Right lung (tissue), 5 donors: ENCODE results near the gene CSNK1G1. TPM values are rescaled to one million over a fixed set of nuclear protein-coding genes. Genes with fewer than 3 reads are reported as not detected.
"Not testable (repeated sequence)": the region's sequence is repeated elsewhere in the genome, so short reads cannot be mapped to it uniquely, and the experiment has no call there.

Source experiments
- DNase-seq, 2 donors: peaks; one replicate each; pipeline ENCODE4 v3.0.0-alpha.2; 2013
- polyA plus RNA-seq, 5 donors: library from polyadenylated mRNA; unstranded; fragments of 120-200 nt; gene quantifications; one replicate each; pipeline versions ENCODE4 v1.2.1 to v1.2.3, GENCODE V29; 2013; ENCODE audit warnings: inconsistent platforms in 1 of 5, low replicate concordance in 1 of 5; ENCODE audit not compliant: insufficient read length in 5 of 5, insufficient read depth in 1 of 5

The CSNK1G1 gene
- polyA plus RNA-seq, 5 donors = 12.2 to 20.3 (median 18.1) TPM

DNA sequence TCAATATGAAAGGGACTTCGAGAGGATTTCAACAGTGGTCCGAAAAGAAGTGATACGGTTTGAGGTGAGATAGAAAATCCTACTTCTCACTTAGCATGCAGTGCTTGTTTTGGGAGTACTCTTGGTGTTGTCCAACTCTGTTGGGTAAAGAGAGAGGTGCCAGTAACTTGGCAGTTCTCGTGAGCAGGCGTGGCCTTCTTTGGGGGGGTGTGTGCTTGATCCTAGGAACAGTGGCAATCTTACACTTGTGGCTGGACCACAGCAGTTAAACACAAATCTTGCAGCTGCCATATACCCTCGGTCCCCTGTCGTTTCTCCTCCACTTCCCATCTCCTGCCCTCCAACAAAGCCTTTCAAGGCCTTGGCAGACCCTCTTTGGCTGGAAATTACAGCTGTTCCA is 219.6 kb downstream of the CSNK1G1 start:
- DNase-seq = no peak

DNA sequence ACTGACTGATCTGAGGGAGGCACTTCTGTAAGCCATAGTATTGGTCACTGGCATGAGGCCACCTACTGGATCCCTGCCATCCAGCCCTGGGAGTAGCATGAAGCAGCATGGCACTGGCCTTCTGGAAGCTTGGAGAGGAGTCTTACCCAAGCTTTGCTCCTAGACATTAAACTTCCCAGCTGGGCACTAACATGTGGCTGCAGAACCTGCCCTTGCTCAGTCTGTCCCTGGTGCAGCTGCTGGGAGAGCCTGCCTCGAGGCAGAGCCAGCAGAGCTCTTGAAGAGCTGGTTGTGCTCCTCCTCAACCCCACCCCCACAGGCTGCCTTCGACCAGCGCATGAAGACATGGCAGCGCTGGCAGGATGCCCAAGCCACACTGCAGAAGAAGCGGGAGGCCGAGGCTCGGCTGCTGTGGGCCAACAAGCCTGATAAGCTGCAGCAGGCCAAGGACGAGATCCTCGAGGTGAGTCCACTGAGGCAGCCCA is 221.6 kb downstream of the CSNK1G1 start:
- no peak for DNase-seq

DNA sequence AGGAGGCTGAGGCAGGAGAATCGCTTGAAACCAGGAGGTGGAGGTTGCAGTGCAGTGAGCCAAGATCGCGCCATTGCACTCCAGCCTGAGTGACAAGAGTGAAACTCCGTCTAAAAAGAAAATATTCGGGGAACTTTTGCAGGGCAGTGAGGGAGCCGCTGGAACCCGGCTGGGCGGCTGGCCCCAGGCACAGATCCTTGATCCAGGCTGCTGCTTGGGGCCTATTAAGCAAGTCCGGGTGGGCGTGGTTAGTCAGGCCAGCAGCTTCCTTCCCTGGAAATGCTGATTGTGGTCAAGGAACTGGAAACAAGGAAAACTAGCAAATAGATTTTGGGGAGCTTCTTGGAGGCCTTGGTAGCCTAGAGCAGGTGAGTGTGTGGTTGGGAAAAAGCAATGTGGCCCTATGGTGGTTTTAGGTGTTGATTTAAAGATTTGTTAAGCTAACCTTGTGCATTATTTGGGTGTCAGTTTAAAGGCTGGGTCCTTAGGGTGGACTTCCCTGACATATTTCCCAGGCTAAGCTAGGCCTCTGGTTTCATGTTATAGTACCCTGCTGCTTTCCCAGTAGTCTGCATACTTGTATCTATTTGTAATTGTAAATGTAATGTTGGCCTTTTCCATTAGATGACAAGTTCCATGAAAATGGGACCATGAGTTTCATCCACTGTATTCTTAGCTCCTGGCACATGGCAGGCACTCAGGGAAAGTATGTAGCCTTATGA is 222.2 kb downstream of the CSNK1G1 start:
- no peak for DNase-seq

DNA sequence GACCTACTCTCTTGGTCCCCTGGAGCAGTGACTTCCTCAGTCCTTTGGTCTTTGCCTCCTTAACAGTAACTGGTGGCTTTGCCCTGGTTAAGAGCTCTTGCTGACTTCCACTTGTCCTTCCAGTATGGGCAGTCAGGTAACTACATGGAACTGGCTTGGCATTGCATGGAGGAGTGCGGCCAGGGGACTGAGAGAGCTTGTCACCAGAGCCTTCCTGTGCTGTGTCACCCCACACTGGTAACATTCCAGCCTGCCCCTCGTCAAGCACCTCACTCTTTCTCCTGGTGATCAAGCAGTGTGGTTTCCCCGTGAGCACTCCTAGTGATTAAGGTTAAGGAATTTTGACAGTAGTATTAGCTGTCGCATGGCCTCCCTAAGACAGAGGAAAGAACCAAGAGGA is 223.8 kb downstream of the CSNK1G1 start:
- no peak for DNase-seq

DNA sequence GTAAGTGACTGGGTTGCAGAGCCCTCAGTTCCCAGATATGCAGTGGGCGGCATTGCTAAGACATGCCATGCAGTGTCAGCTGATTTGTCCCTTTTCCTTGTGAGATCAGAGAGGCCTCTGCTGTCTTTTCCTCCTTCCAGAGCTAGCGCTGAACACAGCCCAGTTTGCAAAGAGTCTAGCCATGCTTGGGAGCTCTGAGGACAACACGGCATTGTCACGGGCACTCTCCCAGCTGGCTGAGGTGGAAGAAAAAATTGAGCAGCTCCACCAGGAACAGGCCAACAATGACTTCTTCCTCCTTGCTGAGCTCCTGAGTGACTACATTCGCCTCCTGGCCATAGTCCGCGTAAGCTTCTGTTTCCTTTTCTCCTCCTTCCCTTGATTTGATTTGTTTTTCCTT is 224.4 kb downstream of the CSNK1G1 start:
- DNase-seq = no peak

DNA sequence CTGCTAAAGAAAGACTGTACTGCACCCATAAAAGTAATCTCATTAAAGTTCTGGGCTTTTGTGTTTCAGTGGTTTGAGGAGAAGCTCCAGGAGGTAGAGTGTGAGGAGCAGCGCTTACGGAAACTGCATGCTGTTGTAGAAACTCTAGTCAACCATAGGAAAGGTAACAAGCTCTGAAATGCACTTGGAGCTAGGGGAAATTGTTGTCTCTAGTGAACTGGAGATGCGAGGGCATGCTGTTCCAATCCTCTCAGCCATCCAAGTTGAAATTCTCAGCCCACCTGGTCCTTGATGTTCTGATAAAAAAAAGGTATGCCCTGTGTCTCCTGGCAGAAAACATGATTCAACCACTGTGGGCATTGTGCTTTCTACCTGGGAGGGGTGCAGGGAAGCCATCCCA is 225.8 kb downstream of the CSNK1G1 start:
- no peak for DNase-seq

DNA sequence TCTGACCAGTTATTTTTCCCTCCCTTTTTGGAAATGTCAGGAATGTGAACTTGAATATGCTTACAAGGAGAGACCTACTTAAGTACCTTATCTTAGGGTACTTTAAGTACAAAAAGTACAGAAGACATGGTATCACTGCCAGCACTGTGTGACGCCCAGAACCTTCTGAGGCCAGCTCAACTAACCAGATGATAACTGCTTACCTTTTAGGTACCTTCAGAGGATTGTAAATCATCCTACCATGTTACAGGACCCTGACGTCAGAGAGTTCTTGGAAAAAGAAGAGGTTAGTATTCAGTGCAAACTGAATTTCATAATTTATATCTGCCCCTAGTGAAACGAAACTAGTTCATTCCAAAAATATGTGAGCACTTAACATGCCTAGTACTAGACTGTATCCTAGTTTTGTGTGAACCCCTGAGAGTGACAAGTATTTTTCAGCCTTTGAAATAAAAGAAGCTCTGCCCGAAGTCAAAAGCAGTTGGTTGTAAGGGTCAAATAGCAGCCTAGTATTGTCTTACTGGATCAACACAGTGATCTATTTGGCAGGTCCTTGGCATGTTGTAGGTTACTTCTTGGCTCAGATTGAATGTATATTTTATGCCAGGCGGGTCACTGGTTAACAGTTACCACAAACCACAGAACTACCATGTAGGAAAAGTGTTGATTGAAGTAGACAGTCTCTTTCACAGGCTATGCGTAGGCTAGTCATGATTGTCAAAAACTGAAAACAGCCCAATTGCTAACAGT is 228.3 kb downstream of the CSNK1G1 start:
- no peak for DNase-seq

DNA sequence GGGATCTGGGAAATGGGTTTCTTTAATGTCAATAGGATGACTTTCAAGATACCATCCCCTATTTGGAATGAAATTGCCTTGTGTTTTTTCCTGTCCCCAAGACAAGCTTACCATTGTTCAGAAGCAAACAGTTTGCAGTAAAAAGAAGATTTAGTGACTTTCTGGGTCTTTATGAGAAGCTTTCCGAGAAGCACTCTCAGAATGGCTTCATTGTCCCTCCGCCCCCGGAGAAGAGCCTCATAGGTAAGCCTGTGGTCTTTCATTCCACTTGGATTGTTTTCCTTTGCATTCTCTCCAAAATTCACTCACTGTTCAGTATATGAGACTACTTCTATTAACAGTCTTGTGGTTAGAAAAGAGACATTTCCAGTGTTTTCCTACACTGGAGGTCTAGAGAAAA is 230.0 kb downstream of the CSNK1G1 start:
- no peak for DNase-seq

DNA sequence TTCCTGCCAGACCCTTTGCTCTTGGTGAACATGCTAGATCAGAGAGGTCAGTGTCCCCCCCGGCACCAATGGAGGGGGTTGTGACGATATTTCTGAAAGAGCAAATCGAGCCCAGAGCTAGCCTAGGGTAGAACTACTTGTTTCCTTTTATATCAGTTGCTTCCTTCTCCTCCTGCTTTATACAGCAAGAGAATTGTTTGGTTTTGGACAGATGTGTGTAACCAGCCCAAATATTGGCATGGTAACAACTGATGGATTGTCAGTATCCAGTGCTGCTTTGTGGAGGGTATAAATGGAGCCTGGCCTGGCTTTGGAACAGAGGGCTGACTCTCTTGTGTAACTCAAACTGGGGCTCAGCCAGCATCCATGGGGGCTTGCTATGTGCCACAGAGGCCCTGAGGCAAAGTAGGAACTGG is 233.0 kb downstream of the CSNK1G1 start:
- DNase-seq = no peak

DNA sequence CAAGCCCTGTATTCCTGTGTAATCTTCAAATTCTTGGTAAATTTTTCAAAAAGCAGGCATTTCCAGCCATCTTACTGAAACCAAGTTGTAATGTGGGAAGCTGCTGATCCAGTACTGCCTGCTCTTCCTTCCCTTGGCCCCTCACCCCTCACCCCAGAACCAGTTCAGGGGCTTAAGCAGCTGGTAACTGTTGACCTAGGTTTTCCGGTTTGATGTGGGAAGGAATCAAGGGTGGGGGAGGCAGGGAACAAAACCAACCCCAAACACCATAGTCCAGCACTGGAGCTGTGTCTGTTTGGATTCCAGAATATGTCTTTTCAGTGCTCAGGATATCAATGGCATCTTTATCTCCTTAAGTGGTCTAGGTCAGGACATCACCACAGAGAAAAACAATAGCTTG is 233.5 kb downstream of the CSNK1G1 start:
- no peak for DNase-seq

DNA sequence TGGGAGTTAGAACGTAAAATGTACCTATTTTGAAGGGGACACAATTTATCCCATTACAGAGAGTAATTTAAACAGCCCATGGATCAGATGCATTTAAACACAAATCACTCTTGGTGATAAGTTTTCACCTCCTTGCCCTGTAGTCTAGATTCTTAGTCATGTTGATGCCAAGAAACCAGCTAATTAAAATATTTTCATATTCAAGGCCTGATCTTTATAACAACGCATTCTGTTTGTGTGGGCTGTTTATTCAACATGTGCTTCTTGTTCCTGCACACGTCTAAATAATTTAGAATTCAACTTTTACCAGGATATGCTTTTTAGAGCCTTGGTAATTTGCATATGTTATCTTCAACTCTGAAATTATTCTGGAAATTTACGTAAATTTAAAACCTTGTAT is 234.4 kb downstream of the CSNK1G1 start:
- DNase-seq = no peak

DNA sequence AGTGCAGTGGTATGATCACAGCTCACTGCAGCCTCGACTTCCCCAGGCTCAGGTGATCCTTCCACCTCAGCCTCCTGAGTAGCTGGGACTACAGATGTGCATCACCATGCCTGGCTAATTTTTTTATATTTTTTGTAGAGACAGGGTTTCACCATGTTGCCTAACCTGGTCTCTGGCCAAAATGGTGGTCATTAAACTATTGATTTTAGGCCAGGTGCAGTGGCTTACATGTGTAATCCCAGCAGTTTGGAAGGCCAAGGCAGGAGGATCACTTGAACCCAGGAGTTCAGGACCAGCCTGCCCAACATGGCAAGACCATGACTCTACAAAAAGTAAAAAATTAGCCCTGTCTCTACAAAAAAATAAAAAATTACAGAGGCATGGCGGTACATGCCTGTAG is 235.7 kb downstream of the CSNK1G1 start:
- DNase-seq = not testable (repeated sequence)

DNA sequence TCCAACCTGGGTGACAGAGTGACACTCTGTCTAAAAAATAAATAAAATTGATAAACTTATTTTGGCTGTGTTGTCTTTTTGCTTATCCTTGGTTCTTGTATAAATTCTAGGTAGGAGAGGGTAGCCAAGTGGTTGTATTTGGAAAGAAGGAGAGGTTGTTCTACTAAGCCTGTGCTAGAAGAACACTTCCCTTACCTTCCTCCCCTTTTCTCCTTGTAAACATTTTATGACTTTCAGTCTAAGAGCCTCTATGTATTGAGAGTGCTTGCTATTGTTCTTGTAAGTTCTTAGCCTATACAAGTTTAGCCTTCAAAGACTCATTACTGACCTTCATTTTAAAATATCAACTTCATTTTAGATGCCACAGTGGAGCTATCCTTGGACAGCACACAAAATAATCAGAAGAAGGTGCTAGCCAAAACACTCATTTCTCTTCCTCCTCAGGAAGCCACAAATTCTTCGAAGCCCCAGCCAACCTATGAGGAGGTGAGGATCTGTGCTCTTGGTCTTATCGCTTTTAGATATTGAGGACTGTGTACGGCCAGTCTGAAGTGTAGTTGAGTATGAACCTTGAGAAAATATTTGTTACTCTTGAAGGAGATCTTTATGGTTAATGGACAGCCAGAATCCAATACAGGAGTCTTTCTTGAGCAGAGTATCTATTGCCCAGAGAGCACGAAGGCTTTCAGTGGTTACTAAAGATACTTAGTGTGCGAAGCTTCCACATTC is 238.1 kb downstream of the CSNK1G1 start:
- DNase-seq = no peak

Other genes with a start within 250 kb of the CSNK1G1 start
- gene SNX22, start 204.4 kb downstream of the CSNK1G1 start, polyA plus RNA-seq = 1 to 10 TPM; 1.9 to 3.1 (median 2.8) TPM
- gene PPIB, start 193.2 kb downstream of the CSNK1G1 start, polyA plus RNA-seq = 100 to 1,000 TPM; 475 to 712 (median 538) TPM
- gene PCLAF, start 25.3 kb upstream of the CSNK1G1 start, polyA plus RNA-seq = 10 to 100 TPM; 25.5 to 93.4 (median 47.3) TPM
- 10 to 100 TPM; 36.1 to 44.2 (median 41.6) TPM for gene TRIP4, start 31.7 kb upstream of the CSNK1G1 start, polyA plus RNA-seq
- 10 to 100 TPM; 29.8 to 37.7 (median 36.1) TPM for gene ZNF609, start 104.4 kb upstream of the CSNK1G1 start, polyA plus RNA-seq